GM21367 (cell line): ENCODE data around the gene A1BG.
"Not testable (repeated sequence)": the region's sequence is repeated elsewhere in the genome, so short reads cannot be mapped to it uniquely, and the experiment has no call there.

Source experiments
- ATAC-seq: cut with Tn5 transposase; IDR thresholded peaks from one replicate; pipeline ENCODE4 v1.9.1; 2021; ENCODE audit not compliant: unreplicated experiment

A1BG gene

GRCh38 chr19:58361900-58362271, 8.6 kb upstream of the A1BG start:
- no peak for ATAC-seq

DNA sequence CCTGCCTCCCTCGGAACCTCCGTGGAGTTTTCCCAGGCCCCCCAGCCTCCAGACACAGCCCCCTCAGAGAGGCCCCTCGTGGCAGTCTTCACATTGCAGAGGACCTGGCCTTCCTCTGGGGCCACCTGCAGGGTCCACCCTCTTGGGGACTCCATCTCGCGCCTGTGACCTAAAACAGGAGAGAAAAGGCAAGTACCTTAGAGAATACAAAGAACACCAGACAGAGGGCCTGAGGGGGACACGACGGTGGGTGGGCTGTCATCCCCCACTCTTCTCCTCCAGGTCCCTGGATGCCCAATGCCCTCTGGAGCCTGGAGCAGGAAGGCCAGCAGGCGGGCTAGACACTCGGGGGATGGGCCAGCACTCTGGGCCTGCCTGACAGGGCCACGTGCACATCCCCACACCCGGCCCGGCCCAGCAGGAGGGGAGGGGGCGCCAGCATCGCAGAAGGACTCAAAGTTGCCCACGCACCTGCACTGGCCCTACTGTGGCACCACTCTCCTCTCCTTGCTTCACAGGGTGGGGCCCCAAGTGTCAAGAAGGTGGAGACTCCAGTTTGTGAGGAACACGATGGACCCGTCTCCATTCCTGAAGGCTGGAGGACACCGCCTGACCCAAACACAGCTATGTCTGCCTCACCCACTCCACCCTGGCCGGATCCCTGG, 4.3 kb upstream of the A1BG start:
- ATAC-seq, result no peak

- ATAC-seq, result no peak
These were observed 3.6 kb upstream of the A1BG start for GRCh38 chr19:58356766-58357480.

DNA sequence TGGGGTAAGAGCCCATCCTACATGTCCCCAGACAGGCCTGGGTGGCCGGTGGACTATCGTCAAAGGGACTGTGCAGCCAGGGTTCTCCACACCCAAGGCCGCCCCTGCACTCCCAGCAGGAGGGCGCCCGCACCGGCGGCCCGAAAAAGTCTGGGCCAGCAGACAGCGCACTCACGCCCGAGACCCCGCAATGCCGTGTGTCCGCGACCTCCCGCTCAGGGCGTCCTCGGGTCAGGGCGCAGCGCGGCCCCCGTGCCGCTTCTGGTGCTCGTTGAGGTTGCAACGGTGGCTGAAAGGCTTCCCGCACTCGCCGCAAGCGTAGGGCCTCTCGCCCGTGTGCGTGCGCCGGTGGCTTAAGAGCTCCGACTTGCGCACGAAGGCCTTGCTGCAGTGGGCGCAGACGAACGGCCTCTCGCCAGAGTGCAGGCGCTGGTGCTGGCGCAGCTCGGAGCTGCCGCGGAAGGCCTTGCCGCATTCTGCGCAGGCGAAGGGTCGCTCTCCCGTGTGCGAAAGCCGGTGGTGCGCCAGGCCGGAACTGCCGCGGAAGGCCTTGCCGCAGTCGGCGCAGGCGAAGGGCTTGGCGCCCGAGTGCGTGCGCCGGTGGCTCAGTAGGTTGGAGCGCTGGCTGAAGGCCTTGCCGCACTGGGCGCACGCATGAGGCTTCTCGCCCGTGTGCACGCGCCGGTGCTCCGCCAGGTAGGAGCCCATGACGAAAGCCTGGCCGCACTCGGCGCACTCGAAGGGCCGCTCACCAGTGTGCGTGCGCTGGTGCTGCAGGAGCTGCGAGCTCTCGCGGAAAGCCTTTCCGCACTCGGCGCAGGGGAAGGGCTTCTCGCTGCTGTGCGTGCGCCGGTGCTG, 2.8 kb upstream of the A1BG start:
- ATAC-seq, result no peak

GRCh38 chr19:58355215-58355796, 2.0 kb upstream of the A1BG start:
- ATAC-seq, result no peak

DNA sequence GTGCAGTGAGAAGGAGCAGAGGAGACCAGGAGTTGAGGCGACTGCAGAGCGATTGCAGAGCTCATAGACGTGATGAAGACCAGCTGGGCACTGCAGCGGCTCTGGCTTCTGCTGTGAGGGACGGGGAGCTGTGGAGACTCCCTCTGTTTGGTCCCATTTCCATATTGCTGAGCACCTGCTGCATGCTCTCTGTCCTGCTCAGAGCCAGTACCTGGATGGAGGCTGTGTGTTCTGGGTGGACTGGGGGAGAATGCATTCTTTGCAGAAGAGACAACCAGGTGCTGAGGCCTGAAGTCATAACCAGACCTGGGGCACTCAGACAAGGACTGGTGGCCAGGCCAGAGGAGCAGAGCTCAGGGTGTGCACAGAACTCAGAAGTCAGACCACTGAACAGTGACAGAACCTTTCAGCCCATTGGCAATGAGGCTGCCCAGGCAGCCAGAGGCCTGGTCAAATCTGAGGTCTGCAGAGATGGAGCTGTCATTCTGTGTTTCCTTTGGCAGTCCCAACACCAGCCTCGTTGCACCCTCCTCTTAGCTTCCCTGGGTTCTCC, 1.3 kb upstream of the A1BG start:
- ATAC-seq, result no peak

GRCh38 chr19:58353717-58354477, 605 bp upstream of the A1BG start:
- ATAC-seq, result no peak

DNA sequence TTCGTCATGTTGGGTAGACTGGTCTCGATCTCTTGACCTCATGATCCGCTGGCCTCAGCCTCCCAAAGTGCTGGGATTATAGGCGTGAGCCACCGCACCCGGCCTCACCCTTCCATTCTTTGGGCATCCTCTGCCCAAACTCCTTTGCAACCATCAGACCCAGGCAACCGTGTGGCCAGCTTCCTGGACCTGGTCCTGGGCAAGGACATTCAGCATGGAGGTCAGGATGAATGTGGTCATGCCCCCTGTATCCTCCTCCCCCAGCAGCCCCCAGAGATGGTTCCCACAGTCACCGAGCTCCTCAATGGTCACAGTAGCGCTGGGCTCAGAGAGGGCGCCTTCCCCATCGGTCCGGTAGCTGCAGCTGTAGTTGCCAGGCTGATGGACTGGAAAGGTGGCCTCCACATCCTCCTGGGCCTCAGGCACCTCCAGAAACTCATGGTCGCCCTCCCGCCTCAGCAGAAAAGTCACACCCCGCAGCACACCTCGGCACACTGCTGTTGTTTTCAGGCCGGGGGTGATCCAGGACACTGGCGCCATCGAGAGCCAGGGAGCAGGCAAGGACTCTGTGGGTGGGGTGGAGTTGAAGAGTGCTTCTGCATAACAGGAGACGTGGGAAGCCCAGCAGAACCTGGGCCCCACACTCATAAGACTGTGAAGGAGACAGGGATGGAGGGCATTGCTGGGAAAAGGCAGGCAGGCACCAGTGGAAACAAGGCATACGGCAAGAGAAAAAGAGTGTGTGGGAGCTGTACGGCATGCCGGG, 1.1 kb downstream of the A1BG start:
- ATAC-seq, result no peak

DNA sequence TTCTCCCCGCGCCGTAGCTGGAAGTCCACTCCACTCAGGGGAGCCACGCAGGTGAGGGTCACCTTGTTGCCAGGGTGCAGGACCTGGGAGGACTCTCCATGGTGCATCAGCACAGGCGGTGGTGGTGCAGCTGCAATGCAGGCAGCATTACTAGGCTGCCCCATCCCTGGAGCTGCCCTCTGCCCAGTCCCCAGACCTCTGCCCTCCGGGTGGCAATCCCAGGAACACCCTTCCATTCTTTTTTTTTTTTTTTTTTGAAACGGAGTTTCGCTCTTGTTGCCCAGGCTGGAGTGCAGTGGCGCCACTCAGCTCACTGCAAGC, 1.8 kb downstream of the A1BG start:
- ATAC-seq, result no peak

- ATAC-seq, result no peak
These were observed 2.3 kb downstream of the A1BG start for GRCh38 chr19:58350871-58351557.

- ATAC-seq, result no peak
These were observed 3.1 kb downstream of the A1BG start for GRCh38 chr19:58350001-58350861.

DNA sequence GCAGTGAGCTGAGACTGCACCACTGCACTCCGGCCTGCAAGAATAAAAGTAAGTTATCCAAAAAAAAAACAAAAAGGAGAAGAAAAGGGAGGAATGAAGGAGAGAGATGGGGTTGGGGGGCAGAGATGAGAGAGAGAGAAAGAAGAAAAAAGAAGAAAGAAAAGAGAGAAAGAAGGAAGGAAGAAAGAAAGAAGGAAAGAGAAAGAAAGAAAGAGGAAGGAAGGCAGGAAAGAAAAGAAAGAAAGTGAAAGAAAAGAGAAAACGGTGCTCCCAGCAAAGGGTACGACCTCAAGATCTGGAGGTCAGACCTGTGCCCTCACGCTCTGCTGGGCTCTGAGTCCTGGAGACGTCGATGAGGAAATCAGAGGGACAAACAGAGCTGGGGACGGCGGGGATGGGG, 3.7 kb downstream of the A1BG start:
- no peak for ATAC-seq

- not testable (repeated sequence) for ATAC-seq
These were observed 5.2 kb downstream of the A1BG start for GRCh38 chr19:58348080-58348479.

- ATAC-seq, result peak; percentile 73
These were observed 6.0 kb downstream of the A1BG start for GRCh38 chr19:58346961-58347929.

DNA sequence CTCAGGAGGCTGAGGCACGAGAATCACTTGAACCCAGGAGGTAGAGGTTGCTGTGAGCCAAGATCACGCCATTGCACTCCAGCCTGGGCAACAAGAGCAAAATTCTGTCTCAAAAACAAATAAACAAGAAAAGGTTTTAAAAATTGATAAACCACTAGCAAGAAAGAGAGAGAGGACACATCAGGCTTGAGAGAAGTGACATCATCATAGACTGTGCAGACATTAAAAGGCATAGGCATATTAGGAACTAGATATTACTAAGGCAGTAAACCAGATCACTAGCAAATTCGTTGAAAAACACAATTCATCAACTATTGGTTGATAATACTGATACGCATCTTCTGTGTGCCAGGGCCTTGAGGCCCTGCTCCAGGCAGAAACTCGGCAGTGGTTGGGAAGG, 7.7 kb downstream of the A1BG start:
- ATAC-seq, result no peak

DNA sequence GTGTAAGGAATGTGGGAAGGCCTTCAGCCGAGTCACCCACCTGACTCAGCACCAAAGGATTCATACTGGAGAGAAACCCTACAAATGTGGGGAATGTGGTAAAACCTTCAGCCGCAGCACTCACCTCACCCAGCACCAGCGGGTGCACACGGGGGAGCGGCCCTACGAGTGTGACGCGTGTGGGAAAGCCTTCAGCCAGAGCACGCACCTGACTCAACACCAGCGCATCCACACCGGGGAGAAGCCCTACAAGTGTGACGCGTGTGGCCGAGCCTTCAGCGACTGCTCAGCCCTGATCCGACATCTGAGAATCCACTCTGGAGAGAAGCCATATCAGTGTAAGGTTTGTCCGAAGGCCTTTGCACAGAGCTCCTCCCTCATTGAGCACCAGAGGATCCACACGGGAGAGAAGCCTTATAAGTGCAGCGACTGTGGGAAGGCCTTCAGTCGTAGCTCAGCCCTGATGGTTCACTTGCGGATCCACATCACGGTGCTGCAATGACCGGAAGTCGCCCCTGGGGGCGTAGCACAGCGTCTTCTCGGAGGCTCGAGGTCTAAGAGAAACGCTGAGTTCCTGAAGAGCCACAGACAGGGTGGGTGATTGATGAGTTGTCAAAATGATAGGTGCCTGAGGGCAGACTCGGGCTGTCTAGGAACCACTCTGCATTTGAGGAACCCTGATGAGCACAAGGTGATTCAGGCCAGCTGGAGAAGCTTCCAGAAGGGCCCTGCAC, 14.3 kb downstream of the A1BG start:
- ATAC-seq, result no peak

GRCh38 chr19:58338336-58338735, 15.0 kb downstream of the A1BG start:
- ATAC-seq, result no peak
